HG02642 (cell line): ENCODE measurements around the gene COLEC11.

Experiments used
- ATAC-seq: cut with Tn5 transposase; IDR thresholded peaks from one replicate; pipeline ENCODE4 v1.9.1; 2021; ENCODE audit warnings: mild to moderate bottlenecking; ENCODE audit not compliant: unreplicated experiment, poor library complexity

The COLEC11 gene

GRCh38 chr2:3584608-3585260 is 10.2 kb upstream of the COLEC11 start:
- no peak for ATAC-seq

DNA sequence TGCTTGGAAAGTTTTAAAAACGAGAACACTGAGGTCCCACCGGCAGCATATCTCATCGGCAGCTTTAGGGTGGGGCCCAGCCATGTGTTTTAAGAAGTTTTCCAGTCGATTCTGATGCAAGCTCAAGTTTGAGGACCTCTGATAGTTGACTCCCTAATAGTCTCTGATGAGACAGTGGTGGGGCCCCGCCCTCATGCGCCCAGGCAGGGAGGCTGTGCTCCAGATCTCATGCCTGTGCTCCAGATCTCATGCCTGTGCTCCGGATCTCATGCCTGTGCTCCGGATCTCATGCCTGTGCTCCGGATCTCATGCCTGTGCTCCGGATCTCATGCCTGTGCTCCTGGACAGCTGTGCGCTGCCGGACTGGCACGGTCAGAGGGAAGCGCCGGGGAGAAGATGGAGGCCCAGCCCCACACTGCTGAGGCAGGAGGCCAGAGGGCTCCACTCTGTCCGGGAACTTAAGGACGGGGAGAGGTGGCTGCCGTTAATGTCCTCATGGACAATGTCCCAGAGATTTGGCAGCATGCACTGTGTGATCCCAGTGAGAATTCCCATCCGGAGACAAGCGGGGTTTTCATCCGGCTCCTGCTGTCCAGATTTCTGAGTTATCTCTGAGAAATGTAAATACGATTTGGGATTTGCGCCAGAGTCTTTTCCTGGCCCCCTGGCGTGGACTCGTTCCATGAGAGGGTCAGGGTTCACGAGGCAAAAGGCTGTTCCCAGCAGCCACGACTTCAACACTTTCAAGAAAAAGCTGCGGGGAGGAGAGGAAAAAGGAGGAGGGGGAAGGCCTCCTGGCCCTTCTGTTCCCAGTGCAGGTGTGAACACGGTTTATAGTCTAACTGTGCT is 9.4 kb upstream of the COLEC11 start:
- no peak for ATAC-seq

DNA sequence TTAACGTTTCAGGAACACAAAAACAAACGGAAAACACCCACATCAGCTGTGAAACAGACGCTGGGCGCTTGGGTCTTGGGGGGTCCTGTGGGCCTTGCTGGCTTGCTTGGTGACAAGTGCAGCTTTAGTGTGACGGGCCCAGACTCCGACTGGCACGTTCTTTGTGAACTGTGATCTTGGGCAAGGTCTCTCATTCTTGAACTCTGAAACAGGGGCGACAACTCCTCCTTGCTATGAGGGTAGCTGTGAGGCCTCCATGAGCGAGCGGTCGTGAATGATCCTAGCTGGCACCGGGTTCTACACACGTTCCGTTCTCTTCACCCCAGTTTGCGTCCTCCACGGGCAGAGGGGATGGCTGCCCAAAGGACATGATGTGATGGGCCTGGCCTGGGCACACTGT is 8.7 kb upstream of the COLEC11 start:
- no peak for ATAC-seq

DNA sequence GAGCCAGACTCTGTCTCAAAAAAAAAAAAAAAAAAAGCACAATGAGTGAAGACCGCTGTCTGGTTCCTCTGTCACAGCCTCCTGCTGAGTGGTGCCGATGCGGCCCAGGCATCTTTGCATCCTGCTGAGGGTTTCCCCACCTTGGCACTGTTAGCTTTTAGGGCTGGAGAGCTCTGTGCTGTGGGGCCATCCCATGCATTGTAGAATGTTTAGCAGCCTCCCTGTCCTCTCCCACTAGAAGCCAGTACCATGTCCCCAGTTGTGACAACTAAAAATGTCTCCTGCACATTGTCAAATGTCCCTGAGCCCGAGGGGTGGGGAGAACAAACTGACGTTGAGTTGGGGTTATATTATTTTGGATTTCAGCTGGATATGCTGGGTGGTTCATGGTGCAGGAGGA is 7.9 kb upstream of the COLEC11 start:
- no peak for ATAC-seq

GRCh38 chr2:3587432-3587831 is 7.5 kb upstream of the COLEC11 start:
- no peak for ATAC-seq

DNA sequence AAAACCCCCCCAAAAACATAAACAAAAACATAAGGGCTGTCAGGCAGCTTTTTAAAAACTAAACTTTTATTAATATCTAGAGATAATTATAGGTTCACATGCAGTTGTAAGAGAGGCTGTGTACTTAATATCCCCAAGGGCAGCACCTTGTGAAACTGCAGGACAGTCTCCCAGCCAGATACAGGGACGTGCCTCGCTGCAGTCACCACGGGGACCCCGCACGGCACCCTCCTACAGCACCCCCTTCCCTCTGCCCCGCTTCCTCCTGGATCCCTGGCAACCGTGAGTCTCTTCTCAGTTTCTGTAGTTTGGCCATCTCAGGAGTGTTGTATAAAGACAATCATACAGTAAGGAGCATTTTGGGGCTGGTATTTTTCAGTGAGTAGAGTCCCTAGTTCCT is 6.8 kb upstream of the COLEC11 start:
- ATAC-seq, result no peak

- no peak for ATAC-seq
These were observed 5.8 kb upstream of the COLEC11 start for GRCh38 chr2:3589086-3589485.

GRCh38 chr2:3595404-3595803 is 492 bp downstream of the COLEC11 start:
- ATAC-seq, result no peak

DNA sequence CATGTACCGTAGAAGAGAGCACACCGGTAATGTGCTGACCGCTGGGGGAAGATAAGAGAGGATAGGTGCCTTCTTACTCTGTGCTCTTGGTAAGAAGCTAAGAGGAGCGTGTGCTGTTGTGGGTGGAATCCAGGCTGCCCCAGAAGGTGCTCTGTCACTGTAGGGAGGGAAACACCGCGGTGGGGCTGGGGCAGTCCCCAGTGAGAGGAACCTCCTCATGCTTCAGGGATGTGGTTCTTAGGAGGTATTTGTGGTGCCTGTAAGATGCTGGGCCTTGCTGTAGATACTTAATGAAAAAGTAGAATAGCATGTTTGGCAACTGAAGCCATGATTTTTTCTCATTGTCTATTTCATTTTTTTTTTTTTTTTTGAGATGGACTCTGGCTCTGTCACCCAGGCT is 1.1 kb downstream of the COLEC11 start:
- ATAC-seq, result peak; percentile 85

DNA sequence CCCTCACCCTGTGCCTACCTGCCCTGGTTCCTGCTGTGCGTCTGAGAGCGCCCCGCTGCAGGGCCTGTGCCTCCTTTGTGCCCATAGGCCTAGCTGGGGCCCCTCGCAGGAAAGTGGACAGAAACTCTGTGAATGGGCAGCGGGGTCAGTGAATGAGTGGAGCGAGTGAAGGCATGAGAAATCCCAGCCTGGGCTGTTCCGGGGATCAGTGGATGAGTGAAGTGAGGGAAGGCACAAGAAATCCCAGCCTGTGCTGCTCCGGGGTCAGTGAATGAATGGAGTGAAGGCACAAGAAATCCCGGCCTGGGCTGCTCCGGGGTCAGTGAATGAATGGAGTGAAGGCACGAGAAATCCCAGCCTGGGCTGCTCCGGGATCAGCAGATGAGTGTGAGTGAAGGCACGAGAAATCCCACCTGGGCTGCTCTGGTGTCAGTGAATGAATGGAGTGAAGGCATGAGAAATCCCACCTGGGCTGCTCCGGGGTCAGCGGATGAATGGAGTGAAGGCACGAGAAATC is 2.0 kb downstream of the COLEC11 start:
- ATAC-seq, result no peak

DNA sequence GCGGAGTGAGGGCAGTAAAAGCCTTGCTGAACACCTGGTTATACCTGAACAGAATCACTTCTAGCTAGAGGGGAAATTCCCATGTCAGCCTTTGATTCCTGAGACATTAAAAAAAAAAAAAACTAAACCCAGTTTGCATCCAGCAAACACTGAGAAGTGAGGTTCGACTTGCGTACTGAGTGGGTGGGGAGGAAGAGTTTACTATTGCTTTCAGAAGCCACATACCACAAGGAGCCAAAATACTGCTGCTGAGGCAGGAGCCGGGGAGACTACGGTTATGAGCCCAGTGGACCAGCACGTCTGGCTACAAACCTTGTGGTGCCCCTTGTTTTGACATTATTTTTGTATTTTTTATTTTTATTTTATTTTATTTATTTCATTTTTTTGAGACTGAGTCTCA is 2.7 kb downstream of the COLEC11 start:
- ATAC-seq, result no peak

- no peak for ATAC-seq
These were observed 3.4 kb downstream of the COLEC11 start for GRCh38 chr2:3598197-3598910.

DNA sequence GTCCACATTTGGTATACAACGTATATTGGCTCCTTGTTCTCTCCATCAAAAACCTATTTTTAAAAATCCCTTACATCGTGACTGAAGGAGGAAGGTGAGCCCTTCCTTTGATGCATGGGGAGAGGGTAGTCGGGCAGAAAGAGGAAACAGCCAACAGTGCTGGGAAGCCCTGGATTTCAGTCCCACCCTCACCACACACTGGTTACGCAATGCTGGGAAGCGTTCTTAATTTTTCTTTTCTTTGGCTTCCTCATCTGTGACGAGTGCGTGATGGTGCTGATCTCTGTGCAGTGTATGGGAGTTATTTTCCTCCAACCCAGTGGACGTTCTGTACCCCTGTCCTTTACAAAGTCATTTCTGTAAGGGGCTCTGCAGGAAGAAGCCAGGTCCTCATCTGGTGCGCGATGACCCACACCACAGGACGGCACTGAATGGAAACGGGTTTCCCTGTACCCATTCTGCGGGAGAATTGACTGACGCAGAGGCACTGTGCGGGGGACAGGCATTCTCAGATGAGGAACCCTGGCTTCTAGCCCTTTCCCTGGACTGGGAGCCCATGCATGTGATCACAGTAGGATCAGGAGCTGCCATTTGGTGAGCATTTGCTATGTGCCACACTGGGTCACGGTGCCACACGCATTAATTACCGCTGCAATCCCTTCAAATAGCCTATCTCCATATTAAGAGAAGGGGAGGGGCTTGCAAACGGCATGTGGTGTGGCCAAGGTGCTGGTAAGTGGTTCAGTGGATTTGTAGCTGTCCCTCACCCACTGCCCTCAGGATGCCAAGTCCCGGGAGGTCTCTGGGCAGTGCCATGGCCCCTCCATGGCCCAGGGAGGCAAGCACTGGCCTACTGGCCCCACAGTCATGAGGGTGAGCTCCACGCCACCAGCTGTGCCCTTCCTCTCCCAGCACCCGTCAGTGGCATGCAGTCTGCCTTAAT is 4.3 kb downstream of the COLEC11 start:
- no peak for ATAC-seq

DNA sequence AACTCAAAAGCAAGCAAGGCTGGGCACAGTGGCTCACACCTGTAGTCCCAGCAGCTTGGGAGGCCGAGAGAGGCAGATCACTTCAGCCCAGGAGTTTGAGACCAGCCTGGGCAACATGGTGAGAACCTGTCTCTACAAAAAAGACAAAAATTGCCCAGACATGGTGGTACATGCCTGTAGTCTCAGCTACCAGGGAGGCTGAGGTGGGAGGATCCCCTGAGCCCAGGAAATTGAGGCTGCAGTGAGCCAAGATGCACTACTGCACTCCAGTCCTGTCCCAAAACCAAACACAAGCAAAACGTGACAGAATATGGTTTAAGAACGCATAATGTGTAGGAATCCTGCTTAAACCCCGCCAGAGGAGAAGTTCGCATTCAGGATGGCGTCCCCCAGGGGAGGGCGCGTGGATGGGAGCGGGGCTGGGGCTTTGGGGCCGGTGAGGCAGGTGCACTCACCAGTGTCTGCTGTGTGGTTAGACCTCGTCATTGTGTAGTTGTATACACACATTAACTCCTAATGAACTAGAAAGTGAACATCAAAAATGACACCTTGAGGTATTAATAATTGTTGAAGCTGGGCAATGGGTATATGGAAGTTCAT is 5.4 kb downstream of the COLEC11 start:
- no peak for ATAC-seq

DNA sequence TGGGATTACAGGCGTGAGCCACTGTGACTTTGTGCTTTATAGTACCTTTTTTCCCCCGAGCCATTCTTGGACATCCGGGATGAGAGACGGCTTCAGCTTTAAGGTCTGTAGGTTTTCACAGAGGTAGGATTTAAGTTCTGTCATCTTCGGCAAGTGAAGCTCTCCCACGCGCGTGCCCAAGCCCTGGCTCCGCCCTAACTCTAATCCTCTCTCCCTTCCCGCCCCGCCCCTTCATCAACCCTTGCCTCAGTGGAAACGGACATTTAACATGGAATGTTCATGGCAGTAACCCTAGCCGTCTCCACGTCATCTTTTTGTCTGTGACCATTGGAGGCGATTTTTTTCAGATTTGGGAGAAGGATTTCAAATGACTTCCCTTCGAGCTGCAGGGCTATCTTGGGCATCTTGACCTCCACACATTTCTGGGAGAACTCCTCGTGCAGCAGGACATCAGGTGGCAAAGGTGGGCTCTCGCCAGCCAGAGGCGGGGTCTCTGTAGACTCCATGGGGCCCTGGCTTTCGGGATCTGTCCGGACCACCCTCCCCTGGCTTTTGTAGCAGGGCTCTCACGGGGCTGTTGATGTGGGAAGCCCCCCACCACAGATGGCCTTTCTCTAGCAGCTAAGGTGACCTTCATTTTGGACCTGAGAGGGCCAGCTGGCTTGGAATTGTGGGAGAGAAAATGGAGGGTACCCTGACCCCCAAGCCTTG is 6.8 kb downstream of the COLEC11 start:
- no peak for ATAC-seq

DNA sequence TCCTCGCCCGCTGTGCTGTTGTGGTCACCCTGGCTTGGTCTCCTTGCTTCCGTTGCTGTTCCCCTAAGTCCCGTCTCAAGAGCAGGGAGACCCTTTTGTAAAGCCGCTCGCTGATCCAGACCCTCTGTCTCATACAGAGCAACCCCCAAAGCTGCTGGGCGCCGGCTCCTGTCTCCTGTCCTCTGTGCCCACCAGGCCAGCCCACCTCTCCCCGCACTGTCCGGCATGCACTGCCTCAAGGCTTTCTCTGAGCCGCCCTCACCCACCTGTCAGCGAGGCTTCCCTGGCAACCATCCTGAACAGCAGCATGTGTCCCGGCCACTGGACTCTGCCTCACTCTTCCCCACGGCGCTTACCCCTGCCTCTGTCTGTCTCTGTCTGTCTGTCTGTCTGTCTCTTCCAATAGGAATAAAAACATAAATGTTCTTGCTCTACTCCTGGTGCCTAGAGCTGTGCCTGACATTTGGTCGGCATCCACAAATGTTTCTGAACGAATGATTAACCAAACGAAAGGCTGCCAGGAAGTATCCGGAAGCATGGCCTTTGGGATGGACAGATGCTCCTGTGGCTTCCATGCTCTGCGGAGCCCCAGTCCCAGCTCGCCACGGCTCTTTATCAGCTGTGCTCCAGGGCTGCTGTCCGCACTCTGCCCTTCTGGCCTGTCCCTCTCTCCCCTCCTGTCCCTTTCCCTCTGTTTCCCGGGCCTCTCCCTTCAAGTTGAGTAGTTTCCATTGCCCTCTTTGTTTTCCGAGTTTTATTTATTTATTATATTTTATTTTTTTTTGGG is 7.8 kb downstream of the COLEC11 start:
- ATAC-seq, result no peak

DNA sequence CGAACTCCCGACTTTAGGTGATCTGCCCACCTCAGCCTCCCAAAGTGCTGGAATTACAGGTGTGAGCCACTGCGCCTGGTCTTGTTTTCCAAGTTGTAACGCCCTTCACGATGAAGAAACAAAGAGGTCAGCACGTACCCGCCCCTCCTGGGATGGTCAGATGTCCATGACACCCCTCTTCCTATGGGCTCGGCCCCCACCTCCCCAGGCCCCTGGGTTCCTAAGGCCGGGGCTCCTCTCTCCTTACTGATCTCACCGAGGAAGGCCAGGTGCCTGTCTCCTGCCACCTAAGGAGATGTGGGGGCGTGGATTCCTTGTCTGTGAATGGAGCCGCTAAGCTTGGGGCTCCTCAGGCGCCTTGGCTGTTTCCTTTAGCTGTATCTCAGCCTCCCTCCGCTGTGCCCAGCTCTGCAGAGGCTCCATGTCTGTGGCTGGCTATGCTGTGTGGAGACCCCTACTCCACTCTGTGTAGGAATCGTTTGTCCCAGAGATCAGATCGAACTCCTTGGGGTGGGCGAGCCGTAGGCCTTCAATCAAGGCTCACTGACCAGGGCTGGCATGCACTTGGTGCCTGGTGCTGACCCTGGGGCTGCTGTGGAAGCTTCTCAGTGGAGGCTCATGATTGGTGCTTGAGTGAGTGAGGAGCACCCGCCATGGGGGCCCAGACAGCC is 8.8 kb downstream of the COLEC11 start:
- ATAC-seq, result no peak
